ENCODE results near the gene CKAP2L.
A peak's percentile ranks its signal among the peaks of the same experiment; 100 is the strongest.

The CKAP2L gene

DNA sequence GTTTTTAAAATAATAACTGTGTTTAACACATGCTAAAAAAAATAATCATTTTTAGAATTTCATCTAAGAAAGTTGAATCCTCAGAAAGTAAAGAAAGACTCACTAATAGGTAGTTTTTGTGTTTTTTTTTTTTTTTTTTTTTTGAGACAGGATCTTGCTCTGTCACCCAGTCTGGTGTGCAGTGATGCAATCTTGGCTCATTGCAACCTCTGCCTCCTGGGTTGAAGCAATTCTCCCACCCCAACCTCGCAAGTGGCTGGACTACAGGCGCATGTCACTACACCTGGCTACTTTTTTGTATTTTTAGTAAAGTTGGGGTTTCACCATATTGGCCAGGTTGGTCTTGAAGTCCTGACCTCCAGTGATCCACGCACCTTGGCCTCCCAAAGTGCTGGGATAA lies 7.1 kb downstream of the CKAP2L start:
- DNase-seq = peak; percentile 1

DNA sequence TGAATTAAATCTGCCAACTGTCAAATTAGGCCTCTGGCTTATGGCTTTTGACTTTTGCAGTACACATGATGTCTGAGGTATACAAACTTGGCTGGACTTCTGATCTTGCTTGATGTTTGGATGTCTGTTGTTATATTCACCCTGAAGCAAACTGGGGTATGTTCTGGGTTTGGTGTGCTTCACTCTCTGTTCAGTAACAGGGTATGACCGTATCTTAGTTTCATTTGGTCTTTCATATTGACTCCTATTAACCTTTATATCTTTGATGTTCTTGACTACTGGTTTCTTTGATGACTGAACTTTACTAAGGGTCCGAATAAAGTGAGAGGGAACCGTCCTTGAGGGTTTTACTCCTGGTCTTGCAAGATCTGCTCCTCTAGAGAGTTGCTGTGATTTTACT lies 8.2 kb downstream of the CKAP2L start:
- no peak for DNase-seq

DNA sequence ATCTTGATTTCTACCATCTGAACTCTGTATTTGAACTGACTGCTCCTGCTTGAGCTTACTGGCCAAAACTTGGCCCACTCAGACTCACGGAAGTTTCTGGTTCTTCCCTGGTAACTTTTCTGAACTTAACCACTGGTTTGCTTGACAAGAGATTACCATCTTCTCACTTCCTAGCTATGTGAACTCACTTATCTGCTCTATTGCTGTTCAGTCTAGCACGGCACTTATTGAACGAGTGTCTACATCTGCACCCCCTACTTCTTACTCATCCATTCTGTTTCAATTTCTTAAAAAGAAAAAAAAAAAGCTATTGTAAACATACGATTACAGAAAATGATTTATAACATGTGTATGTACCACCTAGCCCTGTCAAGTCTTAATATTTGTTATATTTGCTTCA lies 9.0 kb downstream of the CKAP2L start:
- no peak for DNase-seq

DNA sequence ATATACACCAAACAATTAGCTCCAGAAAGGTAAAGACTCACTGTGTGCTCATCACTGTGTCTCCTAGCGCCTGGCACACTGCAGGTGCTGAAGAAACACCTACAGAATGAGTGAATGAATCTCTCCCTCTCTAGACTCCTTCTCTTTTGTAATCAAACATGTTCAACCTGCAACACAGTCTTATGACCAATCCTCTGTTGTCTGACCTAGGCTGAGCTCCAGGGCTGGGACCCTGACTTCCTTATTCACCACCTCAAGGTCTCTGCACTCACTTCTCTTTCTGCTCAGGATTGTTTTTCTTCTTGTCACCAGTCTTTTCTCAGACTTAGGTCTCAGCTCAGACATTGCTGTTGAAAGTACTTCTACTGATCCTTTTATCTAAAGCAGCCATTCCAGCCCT lies 9.8 kb downstream of the CKAP2L start:
- DNase-seq = peak; percentile 64

DNA sequence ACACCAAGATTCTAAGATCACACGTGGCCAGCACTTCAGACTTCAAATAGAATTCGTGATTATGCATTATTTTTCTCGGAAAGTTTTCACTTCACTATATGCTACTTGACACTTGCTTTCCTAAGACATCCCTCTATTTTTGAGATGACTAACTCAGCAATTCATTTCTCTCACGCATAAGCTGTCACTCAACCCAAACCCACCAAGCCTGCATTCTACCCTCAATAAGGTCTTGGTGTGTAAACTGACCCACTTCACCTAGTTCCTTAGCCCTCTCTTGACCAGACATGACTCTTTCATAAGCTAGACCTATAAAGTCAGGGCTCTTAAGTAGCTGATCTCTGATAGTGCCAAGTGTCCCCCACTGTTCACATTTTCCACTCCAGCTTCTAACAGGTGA lies 11.7 kb downstream of the CKAP2L start:
- no peak for DNase-seq

DNA sequence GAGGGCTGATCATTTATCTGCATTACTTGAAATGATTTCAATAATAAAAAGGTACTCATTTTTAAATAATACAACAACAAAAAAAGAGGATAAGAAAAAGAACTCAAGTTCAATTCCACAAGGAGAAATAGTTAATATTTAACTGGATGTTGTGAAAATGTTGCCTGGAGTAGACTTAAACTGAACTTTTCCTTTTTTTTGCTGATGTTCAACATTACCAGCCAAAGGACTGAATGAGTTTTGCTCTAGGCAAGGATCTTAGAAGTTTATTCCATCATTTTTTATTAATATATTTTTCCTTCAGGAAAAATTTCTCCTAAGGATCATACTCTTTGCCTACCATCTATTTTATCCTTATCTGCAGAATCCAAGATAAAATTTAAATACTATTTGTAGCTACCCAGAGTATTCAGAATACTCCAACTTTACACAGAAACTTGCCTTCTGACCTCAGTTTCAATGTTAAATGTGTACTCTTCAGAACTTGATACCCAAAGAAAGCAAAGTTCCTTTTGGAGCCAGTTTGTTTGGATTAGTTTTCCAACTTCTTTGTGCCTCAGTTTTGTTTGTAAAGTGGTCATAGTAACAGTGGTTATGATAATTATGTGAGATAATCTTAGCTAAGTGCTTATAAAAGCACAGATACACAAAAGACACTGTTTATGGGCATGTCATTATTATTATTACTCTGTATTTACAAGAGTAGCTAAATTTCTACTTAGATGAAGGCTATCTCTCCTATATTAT lies 12.8 kb downstream of the CKAP2L start:
- no peak for DNase-seq

DNA sequence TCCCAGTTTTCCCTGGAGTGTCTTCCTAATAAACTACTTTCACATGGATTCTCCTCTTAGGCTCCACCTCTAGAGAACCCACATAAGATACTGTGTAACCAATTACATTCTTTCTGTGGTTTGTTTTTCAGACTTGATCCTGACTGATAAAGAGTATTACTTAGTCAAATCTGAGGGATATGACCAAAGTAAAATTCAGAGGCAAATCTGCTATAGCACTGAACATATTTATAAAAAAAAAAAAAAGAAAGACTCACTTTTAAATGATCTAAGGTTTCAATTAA lies 13.9 kb downstream of the CKAP2L start:
- no peak for DNase-seq

DNA sequence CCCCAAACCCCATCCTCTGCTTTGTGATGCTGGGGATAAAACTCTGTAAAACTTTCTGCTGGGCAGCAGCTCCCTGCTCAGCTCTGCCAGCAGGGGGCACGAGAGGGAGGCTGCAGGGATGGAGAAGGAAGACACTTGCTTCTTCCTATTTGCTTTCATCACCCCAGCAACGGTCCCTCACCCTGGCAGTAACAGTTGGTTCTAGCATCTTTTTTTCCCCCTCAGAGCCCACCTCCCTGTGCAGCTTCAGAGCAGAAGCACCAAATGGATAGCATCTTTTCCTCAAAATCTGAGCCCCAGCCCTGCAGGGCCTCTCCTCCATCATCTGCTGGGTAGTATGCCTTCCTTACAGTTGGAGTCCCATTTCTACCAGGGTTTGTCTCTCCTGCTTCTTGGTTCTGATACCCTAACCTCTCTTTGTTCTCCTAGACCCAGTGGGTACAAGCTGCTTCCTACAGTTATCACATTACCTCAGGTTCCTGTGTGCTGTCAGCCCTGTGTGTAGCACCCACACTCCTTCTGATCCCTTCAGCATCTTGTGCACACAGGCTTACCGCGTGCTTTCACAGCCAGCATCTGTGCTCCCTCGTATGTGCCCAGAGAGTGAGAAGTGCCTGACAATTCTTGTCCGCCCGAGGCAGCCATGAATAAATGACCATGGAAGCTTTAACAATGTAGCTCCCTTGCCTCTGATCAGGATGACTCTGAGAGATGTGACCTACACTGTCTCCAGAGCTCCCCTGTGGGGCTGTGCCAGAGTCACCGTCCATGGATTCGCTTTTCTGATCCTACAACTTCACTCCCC lies 14.5 kb downstream of the CKAP2L start:
- DNase-seq = peak; percentile 75

DNA sequence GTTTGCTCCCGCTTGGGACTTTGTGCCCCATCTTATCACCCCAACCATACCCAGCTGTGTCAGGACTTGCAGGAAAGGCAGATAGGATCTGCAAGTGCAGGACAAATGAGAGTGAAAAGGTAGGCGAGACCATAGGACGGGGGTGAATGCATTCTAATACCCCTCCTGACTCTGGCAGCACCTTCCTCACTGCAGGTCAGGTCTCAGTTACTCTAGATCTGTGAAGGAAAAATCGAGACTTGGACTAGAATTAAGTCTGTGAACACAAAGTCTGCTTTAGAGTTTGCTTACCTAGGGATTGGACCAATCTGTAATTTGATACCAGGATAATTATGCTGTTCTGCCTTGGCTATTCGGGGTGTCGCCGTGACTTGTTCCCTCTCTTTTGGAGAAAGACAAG lies 23.9 kb downstream of the CKAP2L start:
- DNase-seq = no peak

DNA sequence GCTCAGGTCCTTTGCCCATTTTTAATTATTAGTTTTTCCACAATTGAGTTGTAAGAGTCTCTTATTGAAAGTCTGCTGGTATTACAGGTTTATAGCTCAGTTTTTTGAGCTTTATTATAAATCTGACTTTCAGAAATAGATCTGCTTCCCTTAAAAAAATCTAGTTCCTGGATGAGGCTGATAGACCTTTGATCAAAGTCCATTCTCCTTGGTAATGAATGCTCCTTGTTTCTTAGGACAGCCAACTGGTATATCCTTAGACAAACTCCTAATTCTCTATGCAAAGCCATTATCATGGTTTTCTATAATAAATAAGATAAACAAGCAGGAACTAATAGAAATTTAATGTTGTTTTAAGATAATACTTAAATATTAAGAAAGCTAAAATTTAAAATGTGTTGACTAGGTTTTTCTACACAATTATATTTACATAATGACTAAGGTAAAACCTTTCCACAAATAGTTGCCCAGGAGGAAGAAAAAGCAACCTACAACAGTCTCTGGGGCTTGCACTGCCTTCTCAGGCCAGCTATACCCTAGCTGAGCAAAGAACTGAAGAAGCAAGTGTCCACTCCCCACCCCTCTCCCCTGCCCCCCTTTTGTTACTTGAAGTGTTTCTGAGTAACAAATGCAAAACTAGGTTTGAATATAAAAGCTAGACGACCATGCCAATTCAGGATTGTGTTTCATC lies 26.7 kb downstream of the CKAP2L start:
- no peak for DNase-seq

DNA sequence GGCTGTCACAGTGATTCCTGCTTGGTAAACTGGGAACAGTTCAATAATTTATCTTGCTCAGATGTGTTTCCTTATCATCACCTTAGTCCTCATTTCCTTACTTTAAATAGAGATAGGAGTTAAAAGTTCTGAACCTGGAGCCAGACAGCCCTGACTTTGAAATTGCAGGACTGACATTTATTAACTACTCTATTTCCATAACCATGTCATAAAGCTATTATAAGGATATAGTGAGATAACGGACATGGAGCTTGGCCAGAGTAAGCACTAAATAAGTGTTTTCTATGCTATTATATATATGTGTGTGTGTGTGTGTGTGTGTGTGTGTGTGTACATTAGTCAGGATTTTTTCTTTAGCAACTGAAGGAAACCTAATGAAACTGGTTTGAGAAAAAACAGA lies 30.5 kb downstream of the CKAP2L start:
- no peak for DNase-seq

DNA sequence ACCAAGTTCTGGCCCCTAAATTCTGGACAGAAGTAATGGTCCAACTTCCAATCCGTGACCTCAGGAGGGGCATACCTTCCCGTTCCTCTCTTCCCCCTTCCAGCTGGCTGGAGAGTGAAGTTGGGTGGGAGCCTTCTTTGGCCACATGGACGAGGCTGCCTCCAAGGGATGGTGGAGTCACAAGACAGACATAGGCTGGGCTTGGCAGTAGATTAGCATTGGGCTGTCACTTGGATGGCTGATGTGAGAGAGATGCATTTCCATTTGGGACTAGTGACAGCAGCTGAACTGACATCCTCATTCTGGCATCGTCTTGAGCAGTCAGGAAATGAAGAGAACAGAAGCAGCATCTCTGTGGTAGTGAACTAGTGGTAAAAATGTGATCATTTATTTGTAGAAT lies 31.0 kb downstream of the CKAP2L start:
- DNase-seq = no peak

DNA sequence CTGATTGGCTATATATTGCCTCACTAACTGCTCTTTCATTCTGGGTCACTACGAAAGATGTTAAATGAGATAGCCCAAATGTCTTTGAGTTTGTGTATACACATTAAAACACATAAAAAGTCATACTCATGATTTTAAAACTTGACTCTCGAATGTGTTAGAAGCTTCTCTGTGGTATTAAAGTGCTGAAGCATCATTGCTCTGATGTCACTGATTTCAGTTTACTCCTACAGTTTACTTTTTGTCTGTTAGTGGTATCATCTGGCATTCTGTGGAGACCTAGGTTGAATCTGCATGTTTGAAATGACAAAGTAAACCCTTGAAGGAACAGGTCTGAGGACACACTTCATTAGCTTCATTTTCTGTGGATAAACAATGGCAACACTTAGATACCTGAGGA lies 32.9 kb downstream of the CKAP2L start:
- no peak for DNase-seq

DNA sequence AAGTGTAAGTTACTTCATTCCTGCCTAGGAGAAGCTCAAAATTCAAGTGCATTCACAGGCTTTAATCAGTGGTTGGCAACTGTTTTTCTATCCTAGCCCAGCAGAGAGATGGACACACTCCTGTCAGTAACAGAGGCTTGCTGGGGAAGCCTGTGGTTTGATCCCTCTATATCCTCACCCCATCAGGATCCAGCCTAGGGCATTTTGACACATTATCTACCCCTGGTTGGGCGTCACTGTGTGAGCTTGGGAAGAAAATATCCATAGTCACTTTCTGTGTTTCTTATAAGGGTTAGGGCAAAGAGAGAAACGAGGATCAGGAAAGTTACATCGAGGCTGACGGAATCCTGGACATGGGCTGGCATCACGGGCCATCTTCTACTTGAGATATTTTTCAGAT lies 33.6 kb downstream of the CKAP2L start:
- no peak for DNase-seq

DNA sequence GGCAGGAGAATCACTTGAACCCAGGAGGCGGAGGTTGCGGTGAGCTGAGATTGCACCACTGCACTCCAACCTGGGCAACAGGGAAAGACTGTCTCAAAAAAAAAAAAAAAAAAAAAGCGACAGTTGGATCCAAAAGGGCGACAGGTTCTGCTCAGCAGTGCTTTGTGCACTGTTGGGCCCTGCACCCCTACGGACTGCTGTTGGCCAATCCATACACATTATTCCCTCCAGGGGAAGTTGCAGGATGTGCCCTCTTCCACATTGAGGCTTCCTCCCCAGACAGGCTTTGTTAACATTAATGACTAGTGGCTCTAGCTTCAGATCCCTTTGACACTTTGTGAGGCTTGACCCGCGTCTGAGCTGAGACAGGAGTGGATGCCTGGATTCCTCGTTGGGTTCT lies 34.2 kb downstream of the CKAP2L start:
- no peak for DNase-seq

DNA sequence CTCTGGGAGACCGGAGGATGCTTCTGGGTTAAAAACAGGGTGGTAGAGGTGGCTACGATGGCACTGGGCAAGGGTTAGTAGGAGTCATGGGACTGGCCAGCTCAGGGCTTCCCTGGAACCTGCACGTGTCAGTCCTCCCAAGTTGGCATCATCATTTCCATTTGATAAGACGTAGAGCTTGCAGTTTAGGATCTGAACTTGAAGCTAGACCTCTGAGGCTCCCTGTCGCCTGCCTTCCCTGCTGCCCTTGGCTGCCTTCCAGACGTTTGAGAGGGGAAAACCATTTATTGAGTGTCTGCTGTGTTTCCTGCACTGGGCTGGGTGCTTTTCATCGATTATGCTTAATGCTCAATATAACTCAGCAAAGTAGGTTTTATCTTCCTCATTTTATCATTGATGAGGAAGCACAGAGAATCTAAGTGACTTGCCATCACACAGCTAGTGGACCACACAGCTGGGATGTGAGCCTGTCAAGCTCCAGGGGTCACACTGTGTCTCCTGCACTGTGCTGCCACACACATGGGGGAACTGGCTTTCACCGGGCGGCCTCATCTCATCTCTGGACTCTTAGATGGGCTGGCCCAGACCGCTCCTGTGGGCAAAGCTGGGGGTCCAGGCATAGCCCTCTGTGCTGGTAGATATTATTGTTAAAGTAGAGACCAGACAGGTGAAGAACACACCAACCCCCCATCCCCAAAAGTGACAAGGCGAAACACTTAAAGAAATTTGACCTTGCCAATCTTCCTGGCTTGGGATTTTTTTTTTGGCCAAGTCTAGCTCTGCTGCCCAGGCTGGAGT lies 35.8 kb downstream of the CKAP2L start:
- peak; percentile 3 for DNase-seq

DNA sequence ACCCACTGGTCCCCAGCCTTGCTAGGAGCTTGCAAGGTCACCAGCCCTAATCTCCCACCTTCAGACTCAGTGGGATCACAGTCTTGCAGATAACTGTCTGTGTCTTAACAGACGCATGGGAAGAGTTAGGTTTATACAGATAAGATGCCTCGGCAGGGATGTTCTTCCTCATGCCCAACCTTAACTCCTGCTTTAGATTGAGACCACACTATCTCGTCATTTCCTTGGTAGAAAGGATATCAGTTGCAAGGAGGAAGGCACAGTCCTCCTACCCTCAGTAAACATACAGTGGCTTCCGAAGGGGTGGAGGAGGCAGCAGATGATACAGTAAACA lies 36.4 kb downstream of the CKAP2L start:
- DNase-seq = no peak

DNA sequence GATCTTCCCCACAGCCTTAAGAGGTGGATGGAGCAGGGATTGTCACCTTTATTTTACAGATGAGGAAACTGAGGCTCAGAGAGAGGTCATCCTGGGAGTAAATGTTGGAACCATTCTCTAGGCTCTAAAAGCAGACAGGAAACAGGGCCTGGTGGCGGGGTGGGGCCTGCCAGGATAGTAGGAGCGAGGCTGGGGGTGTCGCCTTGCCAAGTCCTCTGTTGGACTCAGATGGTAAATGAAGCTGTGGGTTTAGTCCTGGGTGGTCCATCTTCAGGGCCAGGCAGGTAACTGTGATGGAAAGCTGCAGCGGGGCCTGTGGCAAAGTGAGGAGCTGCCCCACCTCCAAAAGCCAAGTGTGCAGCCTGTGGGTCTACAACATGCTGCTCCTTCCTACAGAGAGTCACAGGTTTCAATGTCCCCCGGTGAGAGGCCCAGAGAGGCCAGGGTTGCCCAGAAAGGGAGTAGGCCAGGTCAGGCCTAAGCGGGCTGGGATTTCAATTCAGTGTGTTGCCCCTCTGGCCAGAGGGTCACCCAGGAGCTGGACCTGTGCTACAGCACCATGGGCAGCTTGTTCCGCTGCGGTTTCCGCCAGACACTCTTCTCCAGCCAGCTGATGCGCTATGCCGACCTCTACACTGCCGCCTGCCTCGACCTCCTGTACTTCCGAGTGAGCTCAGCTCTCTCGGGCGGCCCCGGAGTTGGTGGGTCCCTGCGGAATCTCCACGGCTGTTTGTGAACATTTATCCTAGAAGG lies 37.0 kb downstream of the CKAP2L start:
- DNase-seq = no peak

DNA sequence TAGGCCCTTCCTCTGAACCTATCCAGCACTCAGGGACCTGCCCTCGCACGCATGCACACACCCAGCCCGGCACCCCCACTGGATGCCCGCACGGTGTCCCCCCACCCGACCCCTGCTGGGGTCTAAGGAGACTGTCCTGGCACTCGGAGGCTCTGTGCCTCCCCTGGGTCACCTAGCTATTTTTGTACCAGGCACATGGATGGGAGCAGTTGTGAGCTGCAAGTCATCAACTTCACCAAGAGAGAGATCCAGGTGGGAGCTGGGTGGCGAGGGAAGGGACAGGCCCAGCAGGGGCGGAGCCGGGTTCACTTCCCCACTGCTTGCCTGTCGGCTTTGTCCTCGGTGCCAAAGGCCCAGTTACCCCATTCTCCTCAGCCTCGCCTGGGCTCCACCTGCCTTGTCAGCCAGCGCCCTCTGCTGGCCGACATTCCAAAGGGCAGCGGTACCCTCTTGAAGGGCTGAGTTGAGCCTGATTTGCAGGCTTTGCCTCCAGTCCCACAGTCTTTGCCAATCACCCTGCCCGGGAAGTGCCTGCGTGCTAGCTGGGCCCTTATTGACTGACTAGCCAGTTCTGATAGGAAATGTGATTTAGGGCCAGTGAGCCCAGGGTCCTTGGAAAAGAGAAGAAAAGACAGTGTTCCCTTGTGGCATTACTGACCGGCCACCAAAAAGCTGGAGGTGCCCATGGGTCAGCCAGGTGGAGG lies 37.8 kb downstream of the CKAP2L start:
- peak; percentile 90 for DNase-seq

DNA sequence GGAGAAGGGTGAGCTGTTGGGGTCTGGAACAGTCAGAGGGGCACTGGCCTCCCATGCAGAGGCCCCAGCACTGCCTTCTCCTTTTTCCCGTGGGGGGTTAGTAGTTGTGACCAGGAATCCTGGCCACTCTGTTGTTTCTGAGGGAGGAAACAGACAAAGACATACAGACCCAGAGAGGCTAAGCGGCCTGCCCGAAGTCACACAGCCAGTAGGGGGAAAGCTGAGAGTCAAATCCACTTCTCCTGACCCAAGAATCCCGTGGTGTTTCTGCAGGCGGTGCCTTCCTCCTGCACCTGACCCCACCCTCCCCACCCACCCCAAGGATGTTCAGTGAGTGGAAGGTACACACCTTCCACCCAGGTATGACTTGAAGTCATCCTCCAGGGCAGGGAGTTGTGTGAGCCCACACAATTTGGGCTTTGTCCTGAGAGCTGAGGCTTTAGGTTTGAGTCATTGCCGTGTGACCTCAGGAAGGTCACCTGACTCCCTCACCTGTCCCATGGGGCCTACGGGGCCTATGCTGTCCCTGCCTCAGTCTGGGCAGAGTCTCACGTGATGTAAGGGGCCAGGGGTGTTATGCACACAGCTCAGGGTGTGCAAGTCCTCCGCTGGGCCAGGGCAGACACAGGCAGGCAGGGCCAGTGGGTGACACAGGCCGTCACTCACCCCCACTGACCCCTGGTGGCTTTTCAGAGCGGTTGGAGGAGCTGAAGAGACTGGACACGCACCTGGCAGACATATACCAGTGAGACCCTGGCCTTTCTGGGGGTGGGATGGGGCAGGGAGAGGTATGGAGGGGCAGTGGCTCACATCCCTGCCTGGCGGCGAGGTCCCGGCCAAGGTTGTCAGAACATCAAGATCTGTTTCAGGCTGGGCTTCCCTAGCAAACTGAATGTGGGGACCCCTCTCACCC lies 38.6 kb downstream of the CKAP2L start:
- DNase-seq = no peak
